ENCODE data around the gene C3orf22. TPM values are rescaled to one million over a fixed set of nuclear protein-coding genes. Genes with fewer than 3 reads are reported as not detected.
"Not testable (repeated sequence)": the region's sequence is repeated elsewhere in the genome, so short reads cannot be mapped to it uniquely, and the experiment has no call there.

The C3orf22 gene
- polyA plus RNA-seq (ENCODE audit: insufficient read length in 4 of 4): under 1 TPM in 2 of 4 donors, not detected in 2; 0.14 to 0.17 TPM

DNA sequence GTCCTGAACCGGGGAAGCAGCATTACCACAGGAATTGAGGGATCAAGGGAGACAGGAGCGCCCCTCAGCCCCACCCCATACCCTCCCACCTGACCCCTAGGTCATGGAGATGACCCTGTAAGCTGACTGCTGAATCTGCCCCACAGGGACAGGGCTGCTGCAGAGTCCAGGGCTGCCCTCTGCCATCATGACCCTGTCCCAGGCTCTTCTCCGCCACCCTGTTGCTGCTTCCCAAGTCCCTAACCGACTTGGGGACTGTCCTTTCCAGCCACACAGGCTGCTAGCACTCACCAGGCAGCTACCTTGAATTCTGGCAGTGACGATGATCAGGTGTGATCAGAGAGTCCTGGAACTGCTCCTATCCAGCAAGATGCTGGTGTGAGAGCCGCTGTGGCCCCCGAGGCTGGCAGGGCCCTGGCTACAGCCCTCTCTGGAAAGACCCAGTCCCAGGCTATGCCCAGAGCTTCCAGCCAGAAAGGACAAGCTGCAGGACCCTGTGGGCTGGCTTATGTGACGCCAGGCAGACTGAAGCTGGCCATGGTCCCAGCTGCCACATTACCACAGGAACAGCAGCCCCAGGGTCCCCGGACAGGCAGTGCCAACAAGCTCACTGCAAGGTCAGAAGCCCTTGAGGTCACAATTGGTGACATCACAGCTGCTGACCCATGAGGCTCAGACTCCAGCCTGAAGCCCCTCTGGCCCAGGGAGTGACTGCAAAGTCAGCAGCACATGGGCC is at the start of gene C3orf22:
C3orf22 (minus strand) TSS at position 597 of the 736 bp plus-strand sequence. CDS start 5,542 bp downstream, outside the sequence.
- DNase-seq (ENCODE audit: low read depth in 4 of 4, low spot score in 3 of 4): no peak

GRCh38 chr3:126607214-126607908 is 48.6 kb upstream of the C3orf22 start:
- DNase-seq (ENCODE audit: low read depth in 4 of 4, low spot score in 3 of 4): no peak

GRCh38 chr3:126606001-126606400 is 47.3 kb upstream of the C3orf22 start:
- no peak for DNase-seq (ENCODE audit: low read depth in 4 of 4, low spot score in 3 of 4)

DNA sequence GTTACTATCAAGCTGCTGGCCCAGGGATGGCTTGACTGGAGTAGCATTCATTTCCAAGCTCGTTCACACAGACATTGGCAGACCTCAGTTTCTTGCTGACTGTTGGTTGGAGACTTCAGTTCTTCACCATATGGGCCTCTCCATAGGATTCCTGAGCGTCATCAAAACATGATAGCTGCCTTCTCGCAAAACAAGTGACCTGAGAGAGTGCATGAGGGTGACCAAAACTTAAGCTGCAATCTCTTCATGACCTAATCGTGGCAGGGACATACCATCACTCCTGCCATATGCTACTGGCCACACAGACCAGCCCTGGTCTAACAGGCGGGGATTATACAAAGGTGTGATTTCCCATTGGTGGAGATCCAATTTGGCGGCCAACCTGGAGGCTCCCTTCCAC is 46.0 kb upstream of the C3orf22 start:
- DNase-seq (ENCODE audit: low read depth in 4 of 4, low spot score in 3 of 4): no peak

DNA sequence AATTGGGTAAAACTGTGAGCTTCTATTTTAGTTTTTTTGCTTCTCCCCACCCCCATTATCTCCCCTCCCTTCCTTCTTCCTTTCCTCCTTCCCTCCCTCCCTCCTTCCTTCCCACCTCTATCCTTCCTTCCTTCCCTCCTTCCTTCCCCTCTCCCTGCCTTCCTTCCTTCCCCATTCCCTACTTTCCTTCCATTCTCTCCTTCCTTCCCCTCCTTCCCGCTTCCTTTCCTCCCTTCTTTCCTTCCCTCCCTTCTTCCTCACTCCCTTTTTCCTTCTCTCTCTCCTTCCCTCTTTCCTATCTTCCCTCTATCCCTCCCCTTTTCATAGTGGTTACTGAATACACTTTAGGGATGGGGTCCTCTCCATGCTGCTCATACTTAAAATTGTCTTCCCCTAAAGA is 40.4 kb upstream of the C3orf22 start:
- no peak for DNase-seq (ENCODE audit: low read depth in 4 of 4, low spot score in 3 of 4)

- DNase-seq (ENCODE audit: low read depth in 4 of 4, low spot score in 3 of 4): not testable (repeated sequence)
Observed at GRCh38 chr3:126595479-126595878, 36.7 kb upstream of the C3orf22 start.

DNA sequence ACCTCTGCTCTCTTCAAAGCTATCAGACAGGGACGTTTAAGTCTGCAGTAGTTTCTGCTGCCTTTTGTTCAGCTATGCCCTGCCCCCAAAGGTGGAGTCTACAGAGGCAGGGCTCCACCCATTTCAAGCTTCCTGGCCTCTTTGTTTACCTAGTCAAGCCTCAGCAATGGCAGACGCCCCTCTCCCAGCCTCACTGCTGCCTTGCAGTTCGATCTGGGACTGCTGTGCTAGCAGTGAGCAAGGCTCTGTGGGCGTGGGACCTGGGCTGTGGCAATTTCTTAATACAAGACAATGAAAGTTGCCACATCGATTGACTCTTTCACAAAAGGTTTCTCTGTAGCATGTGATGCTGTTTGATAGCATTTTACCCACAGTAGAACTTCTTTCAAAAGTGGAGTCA is 32.8 kb upstream of the C3orf22 start:
- not testable (repeated sequence) for DNase-seq (ENCODE audit: low read depth in 4 of 4, low spot score in 3 of 4)

DNA sequence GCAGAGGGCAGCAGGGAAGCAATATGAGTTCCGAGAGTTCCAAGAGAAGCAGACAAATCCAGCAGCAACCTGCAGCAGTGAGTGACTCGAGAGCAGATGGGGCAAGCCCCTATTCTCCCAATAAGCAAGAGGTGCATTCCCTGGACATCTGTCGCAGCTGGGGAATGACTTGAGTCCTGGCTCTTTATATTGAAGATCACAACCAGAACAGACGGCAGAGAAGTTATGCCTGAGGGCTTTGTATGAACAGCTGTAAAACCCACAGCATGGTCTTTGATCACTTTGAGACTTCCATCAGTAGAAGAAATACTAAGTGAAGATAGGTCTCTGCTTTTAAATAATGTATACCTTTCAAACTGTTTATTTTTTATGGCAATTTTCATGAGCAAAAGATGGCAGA is 23.6 kb upstream of the C3orf22 start:
- no peak for DNase-seq (ENCODE audit: low read depth in 4 of 4, low spot score in 3 of 4)

- DNase-seq (ENCODE audit: low read depth in 4 of 4, low spot score in 3 of 4): no peak
Observed at GRCh38 chr3:126581569-126581968, 22.8 kb upstream of the C3orf22 start.

DNA sequence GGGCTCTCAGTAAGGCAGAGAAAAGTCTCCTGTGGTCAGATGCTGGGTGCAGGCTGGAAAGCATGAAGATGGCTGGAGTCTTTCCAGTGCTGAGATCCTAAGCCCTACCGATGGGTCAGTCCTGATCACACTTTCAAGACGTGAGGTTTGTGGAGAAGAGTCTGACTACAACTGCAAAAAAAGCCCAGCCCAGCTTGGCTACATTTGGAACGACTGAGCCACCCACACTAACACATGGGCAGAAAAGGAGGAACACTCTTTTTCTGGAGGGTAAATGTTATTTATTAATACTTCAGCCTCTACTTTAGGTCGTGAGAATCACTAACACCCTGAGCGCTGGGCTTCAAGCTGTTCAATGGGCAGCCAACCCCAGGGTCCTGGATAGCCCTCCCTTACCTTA is 22.0 kb upstream of the C3orf22 start:
- DNase-seq (ENCODE audit: low read depth in 4 of 4, low spot score in 3 of 4): no peak

DNA sequence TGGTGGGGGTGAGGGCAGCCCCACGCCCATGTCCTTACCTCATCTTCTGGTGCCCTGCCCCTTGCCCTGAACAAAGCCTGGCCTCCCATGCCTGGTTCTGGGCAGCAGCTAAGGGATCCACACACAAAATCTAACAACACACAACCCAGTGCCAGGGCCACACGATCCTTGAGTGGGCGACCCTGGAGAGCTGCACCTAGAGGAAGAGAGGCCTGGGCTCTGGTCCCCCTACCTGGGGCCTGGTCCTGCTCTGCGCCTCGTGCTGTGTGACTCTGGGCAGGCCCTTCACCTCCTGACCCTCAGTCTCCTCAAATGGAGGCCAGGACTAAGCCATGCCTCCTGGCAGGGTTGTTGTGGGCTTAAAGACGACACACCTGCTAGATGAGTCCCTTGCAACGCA is 20.0 kb upstream of the C3orf22 start:
- DNase-seq (ENCODE audit: low read depth in 4 of 4, low spot score in 3 of 4): no peak

- DNase-seq (ENCODE audit: low read depth in 4 of 4, low spot score in 3 of 4): no peak
Observed at GRCh38 chr3:126577261-126577660, 18.5 kb upstream of the C3orf22 start.

GRCh38 chr3:126573492-126574117 is 14.9 kb upstream of the C3orf22 start:
- DNase-seq (ENCODE audit: low read depth in 4 of 4, low spot score in 3 of 4): no peak

DNA sequence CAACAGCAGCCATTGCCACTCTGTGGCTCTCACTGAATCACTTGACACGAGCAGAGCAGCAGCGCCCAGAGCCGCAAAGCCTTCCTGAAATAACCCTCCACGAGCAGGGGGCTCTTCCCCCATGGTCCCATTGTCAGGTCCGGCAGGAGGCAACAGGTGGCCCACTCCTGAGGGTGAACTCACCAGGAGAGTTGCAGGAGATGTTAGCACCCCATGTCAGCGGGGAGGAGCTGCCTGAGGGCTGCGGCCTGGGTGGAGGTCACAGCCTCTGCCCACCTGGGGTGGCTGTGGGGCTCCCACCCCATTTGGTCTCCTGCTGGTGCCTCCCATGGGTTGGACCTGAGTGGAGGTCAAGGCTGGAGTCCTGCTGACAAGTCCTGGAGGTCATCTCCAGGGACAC is 12.3 kb upstream of the C3orf22 start:
- DNase-seq (ENCODE audit: low read depth in 4 of 4, low spot score in 3 of 4): no peak

DNA sequence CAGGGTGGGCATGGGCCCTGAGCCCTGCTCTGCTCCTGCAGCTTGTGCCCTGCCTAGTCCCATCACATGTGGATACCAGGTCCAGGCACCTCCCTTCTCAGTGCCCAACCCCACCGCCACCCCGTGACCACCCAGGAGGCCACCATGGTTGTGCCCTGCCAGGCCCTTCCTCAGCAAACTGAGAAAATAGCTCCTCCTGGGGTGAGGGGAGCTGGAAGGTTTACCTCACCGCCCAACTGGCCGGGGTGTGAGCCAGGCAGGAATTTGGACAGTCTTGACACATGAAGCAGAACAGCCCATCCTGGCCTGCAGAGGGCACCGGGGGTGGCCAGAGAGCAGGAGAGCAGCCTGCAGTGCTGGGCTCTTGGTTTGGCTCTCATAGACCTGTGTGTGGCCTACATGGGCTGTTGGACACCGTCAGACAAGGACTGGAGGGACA is 11.4 kb upstream of the C3orf22 start:
- DNase-seq (ENCODE audit: low read depth in 4 of 4, low spot score in 3 of 4): no peak

DNA sequence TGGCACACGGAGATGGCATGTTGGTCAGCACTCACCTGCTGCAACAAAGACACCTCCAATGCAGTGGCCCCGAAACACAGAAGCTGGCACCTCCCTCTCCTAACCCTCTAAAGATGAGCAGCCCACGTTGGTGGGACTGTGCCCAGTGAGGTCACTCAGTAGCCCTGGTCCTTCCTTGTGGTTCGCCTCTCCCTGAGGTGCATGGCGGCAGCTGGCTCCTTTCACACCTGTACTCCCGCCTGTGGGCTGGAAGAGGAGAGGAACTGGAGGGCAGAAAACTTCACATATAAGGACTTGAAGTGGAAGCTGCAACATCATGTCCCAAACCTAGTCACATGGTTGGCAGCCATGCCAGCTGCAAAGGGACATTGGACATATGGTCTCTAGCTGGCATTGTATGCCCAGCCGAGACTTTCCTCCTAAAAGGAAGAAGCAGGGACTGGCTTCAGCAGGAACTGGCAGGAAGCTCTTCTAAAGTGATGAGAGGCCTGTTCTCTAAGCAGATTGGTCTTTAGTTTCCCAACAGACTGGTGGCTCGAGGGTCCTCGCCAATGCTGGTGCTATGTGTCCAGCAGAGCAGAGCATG is 10.8 kb upstream of the C3orf22 start:
- DNase-seq (ENCODE audit: low read depth in 4 of 4, low spot score in 3 of 4): no peak

DNA sequence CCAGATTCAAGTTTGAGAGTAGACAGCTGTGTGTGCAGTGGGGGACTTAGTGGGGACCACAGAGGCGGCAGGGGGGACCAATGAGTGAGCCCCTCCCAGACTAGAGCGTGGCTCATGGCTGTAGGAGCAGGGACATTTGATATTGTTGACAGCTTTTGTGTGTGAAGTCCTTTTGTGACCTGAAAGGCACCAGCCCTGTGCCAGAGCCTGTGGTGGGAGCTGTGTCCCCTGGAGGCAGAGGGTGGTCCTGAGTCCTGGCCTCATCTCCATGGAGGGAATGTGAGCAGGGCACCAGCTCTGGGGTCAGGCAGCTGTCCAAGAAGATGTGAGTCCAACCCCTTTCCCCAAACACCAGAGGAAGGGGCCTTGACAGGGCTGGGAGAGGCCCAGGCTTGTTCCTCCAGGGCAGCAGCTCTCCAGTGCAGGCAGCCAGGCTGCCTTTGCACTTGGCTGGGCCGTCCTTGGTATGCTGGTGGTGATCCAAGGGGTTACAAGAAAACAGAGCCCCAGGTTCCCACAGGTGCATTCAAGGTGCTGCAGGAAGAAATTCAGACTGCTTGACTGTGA is 10.1 kb upstream of the C3orf22 start:
- DNase-seq (ENCODE audit: low read depth in 4 of 4, low spot score in 3 of 4): no peak

DNA sequence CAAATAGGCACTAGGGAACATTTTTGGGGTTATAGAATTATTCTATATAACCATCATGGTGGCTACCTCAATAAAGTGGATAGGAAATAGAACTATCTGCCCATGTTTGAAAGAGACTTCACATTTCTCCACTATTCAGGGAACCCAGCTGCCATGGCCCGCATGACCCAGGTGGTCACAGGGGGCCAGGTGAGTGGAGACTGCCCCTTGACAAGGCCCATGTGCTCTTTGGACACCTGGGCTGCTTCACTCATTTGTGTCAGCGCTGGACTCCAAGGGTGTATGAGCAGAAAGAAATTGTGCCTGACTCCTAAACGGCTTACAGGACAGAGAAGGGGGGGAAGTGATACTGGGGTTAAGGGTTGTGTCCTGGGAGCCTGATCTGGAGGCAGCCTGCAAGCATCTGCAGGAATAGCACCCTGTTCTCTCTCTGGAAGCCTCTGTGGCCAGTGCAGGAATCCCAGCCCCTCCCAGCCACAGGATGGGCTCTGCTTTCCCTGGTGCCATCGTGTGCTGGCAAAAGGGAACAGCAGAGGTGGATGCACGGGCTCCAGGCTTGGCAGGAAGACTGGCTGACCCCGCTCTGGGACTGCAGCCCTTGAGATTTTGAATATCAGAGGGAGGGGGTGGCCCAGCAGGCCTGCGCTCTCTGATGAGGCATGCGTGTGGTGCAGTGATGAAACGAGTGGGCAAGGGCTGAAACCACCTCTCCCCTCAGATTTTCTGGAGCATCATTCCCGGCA is 9.1 kb upstream of the C3orf22 start:
- no peak for DNase-seq (ENCODE audit: low read depth in 4 of 4, low spot score in 3 of 4)

- no peak for DNase-seq (ENCODE audit: low read depth in 4 of 4, low spot score in 3 of 4)
Observed at GRCh38 chr3:126562737-126563276, 4.1 kb upstream of the C3orf22 start.

DNA sequence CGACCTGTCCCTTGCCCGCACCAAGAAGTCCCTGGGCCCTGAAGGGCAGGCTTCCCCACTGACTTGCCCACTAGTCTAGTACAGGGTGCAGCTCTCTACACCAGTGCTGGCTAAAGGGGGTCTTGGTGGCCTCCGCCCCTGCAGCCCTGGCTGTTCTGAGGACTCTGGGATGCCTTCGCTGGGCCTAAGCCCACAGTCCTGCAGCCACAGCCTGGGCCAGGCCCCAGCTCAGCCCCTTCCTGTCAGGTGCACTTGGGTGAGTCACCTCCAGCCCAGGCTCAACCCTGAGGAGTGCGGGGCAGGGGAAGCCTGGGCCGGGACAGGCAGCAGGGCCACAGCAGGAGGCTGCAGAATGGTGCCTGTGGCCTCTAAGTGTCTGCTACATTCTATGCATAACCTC is 971 bp downstream of the C3orf22 start:
- DNase-seq (ENCODE audit: low read depth in 4 of 4, low spot score in 3 of 4): no peak

Data from left renal pelvis (tissue), 4 donors.